Measurements from ENCODE around the gene HRH2.
"Not testable (repeated sequence)": the region's sequence is repeated elsewhere in the genome, so short reads cannot be mapped to it uniquely, and the experiment has no call there.

Gene HRH2

GRCh38 chr5:175717837-175718236, 60.0 kb downstream of the HRH2 start:
- no peak for DNase-seq

- no peak for DNase-seq
Measured at GRCh38 chr5:175718401-175719108, 60.7 kb downstream of the HRH2 start.

GRCh38 chr5:175719109-175719432, 61.2 kb downstream of the HRH2 start:
- DNase-seq = not testable (repeated sequence)

GRCh38 chr5:175724314-175725275, 66.7 kb downstream of the HRH2 start:
- DNase-seq = no peak

GRCh38 chr5:175728316-175728715, 70.4 kb downstream of the HRH2 start:
- no peak for DNase-seq

- no peak for DNase-seq
Measured at GRCh38 chr5:175728885-175729828, 71.3 kb downstream of the HRH2 start.

- peak; percentile 86 for DNase-seq
Measured at GRCh38 chr5:175729829-175730277, 72.0 kb downstream of the HRH2 start.

- no peak for DNase-seq
Measured at GRCh38 chr5:175731172-175731571, 73.3 kb downstream of the HRH2 start.

- DNase-seq = no peak
Measured at GRCh38 chr5:175731756-175732465, 74.0 kb downstream of the HRH2 start.

- no peak for DNase-seq
Measured at GRCh38 chr5:175733017-175733416, 75.1 kb downstream of the HRH2 start.

GRCh38 chr5:175734016-175734415, 76.1 kb downstream of the HRH2 start:
- DNase-seq = no peak

- no peak for DNase-seq
Measured at GRCh38 chr5:175734501-175734900, 76.6 kb downstream of the HRH2 start.

GRCh38 chr5:175735701-175736100, 77.8 kb downstream of the HRH2 start:
- no peak for DNase-seq

- no peak for DNase-seq
Measured at GRCh38 chr5:175736652-175737051, 78.8 kb downstream of the HRH2 start.

GRCh38 chr5:175737481-175737880, 79.6 kb downstream of the HRH2 start:
- no peak for DNase-seq

GRCh38 chr5:175738126-175738525, 80.3 kb downstream of the HRH2 start:
- DNase-seq = no peak

- no peak for DNase-seq
Measured at GRCh38 chr5:175738602-175739133, 80.8 kb downstream of the HRH2 start.

- DNase-seq = no peak
Measured at GRCh38 chr5:175740014-175740413, 82.1 kb downstream of the HRH2 start.

- DNase-seq = no peak
Measured at GRCh38 chr5:175741556-175741955, 83.7 kb downstream of the HRH2 start.

GRCh38 chr5:175742290-175742994, 84.6 kb downstream of the HRH2 start:
- no peak for DNase-seq

- no peak for DNase-seq
Measured at GRCh38 chr5:175743676-175744210, 85.9 kb downstream of the HRH2 start.
